GM23338 (cell line): ENCODE data around the gene PSMB5. TPM values are rescaled to one million over a fixed set of nuclear protein-coding genes. Genes with fewer than 3 reads are reported as not detected.

Source experiments
- ATAC-seq: fragments of 200-7000 bp; cut with Tn5 transposase; 3 replicates; pipeline ENCODE4 v1.9.1; 2020
- DNase-seq: peaks from one replicate; pipeline ENCODE4 v3.0.0-alpha.2; 2015; ENCODE audit warnings: low spot score
- H2AFZ ChIP-seq: fragments of 200-600 bp; sonication (generic); 2 replicates; pipeline ENCODE4 v1.8.0; 2016; ENCODE audit warnings: antibody characterized with exemption, mild to moderate bottlenecking, moderate library complexity
- H3F3A ChIP-seq: fragments of 200-600 bp; sonication (generic); replicated peaks from 2 replicates; pipeline ENCODE4 v1.8.0; 2017; ENCODE audit warnings: antibody characterized with exemption, mixed run types, low read depth
- H3K27ac ChIP-seq: fragments of 200-600 bp; sonication (generic); 2 replicates; pipeline ENCODE4 v1.6.1; 2016; ENCODE audit warnings: low read depth
- H3K27me3 ChIP-seq: fragments of 200-600 bp; sonication (generic); 2 replicates; pipeline ENCODE4 v1.8.0; 2016; ENCODE audit warnings: mild to moderate bottlenecking, mixed run types, moderate library complexity; ENCODE audit not compliant: insufficient read depth
- H3K36me3 ChIP-seq: fragments of 200-600 bp; sonication (generic); 2 replicates; pipeline ENCODE4 v1.8.0; 2016; ENCODE audit warnings: mild to moderate bottlenecking; ENCODE audit not compliant: insufficient read depth
- H3K4me1 ChIP-seq: fragments of 200-600 bp; sonication (generic); 2 replicates; pipeline ENCODE4 v1.8.0; 2016; ENCODE audit warnings: mild to moderate bottlenecking, moderate library complexity; ENCODE audit not compliant: insufficient read depth
- H3K4me2 ChIP-seq: fragments of 200-600 bp; sonication (generic); 2 replicates; pipeline ENCODE4 v1.7.1; 2017; ENCODE audit warnings: mixed run types
- H3K4me3 ChIP-seq: fragments of 200-600 bp; sonication (generic); 2 replicates; pipeline ENCODE4 v1.6.1; 2016; ENCODE audit warnings: mixed run types
- H3K79me2 ChIP-seq: fragments of 200-600 bp; sonication (generic); replicated peaks from 2 replicates; pipeline ENCODE4 v1.8.0; 2017; ENCODE audit warnings: mild to moderate bottlenecking; ENCODE audit not compliant: insufficient read depth
- H3K9me2 ChIP-seq: fragments of 200-600 bp; sonication (generic); 2 replicates; pipeline ENCODE4 v1.8.0; 2017; ENCODE audit not compliant: insufficient read depth
- H4K20me1 ChIP-seq: fragments of 200-600 bp; sonication (generic); replicated peaks from 2 replicates; pipeline ENCODE4 v1.8.0; 2017; ENCODE audit warnings: mild to moderate bottlenecking; ENCODE audit not compliant: insufficient read depth
- H3K27ac Mint-ChIP-seq: 2 replicates; pipeline ENCODE4 v1.8.0; 2020; ENCODE audit warnings: inconsistent platforms, mild to moderate bottlenecking, moderate library complexity, mixed read lengths
- H3K27me3 Mint-ChIP-seq: 3 replicates; pipeline ENCODE4 v1.8.0; 2022; ENCODE audit warnings: low read depth, mild to moderate bottlenecking, moderate library complexity, mixed read lengths, inconsistent platforms; ENCODE audit not compliant: insufficient read depth, poor library complexity
- H3K36me3 Mint-ChIP-seq: 3 replicates; pipeline ENCODE4 v1.8.0; 2021; ENCODE audit warnings: low read depth, mild to moderate bottlenecking, inconsistent platforms, moderate library complexity, mixed read lengths
- H3K4me1 Mint-ChIP-seq: 3 replicates; pipeline ENCODE4 v1.8.0; 2020; ENCODE audit warnings: mild to moderate bottlenecking, inconsistent platforms, mixed read lengths
- H3K4me3 Mint-ChIP-seq: 3 replicates; pipeline ENCODE4 v1.8.0; 2021; ENCODE audit warnings: moderate library complexity, mild to moderate bottlenecking, inconsistent platforms, mixed read lengths
- H3K9me3 Mint-ChIP-seq: 3 replicates; pipeline ENCODE4 v1.8.0; 2020; ENCODE audit warnings: moderate library complexity, mild to moderate bottlenecking, inconsistent platforms, mixed read lengths
- CREB1 ChIP-seq: fragments of 250-450 bp; sonication (Bioruptor Pico); IDR thresholded peaks from 2 replicates; pipeline ENCODE4 v1.5.0; 2020; ENCODE audit warnings: low read depth, mild to moderate bottlenecking, moderate library complexity
- CTCF ChIP-seq, 2 experiments: fragments of 200-600 bp in 1 of 2; sonication (generic) in 1 of 2; conservative IDR thresholded peaks; 2 replicates each; pipeline versions ENCODE4 v1.5.1 to v1.6.1; 2016 to 2017; ENCODE audit warnings: antibody characterized with exemption in 2 of 2, low read depth in 2 of 2, mild to moderate bottlenecking in 2 of 2, moderate library complexity in 1 of 2
- ETS1 ChIP-seq: IDR thresholded peaks from 2 replicates; pipeline ENCODE4 v1.6.1; 2016; ENCODE audit warnings: antibody characterized with exemption
- EZH2 ChIP-seq: fragments of 200-600 bp; sonication (generic); IDR thresholded peaks from one replicate; pipeline ENCODE4 v1.8.0; 2017; ENCODE audit warnings: antibody characterized with exemption, mild to moderate bottlenecking, low read depth; ENCODE audit not compliant: unreplicated experiment
- JUNB ChIP-seq: IDR thresholded peaks from one replicate; pipeline ENCODE4 v1.6.1; 2016; ENCODE audit warnings: antibody characterized with exemption; ENCODE audit not compliant: unreplicated experiment
- NANOG ChIP-seq: IDR thresholded peaks from 2 replicates; pipeline ENCODE4 v1.6.1; 2016; ENCODE audit warnings: antibody characterized with exemption, borderline replicate concordance
- POLR2AphosphoS5 ChIP-seq: IDR thresholded peaks from 2 replicates; pipeline ENCODE4 v1.6.1; 2016; ENCODE audit warnings: antibody characterized with exemption, low read depth
- STAT1 ChIP-seq: IDR thresholded peaks from one replicate; pipeline ENCODE4 v1.6.1; 2016; ENCODE audit warnings: antibody characterized with exemption; ENCODE audit not compliant: unreplicated experiment
- ZNF114 ChIP-seq: fragments of 250-450 bp; sonication (Bioruptor Pico); IDR thresholded peaks from 2 replicates; pipeline ENCODE4 v1.5.0; 2020; ENCODE audit warnings: mild to moderate bottlenecking, moderate library complexity
- ZNF331 ChIP-seq: fragments of 250-450 bp; sonication (Bioruptor Pico); IDR thresholded peaks from 2 replicates; pipeline ENCODE4 v1.5.0; 2020; ENCODE audit warnings: low read depth, mild to moderate bottlenecking, moderate library complexity
- ZNF462 ChIP-seq: fragments of 250-450 bp; sonication (Bioruptor Pico); IDR thresholded peaks from 2 replicates; pipeline ENCODE4 v1.5.0; 2020; ENCODE audit warnings: mild to moderate bottlenecking, moderate library complexity
- polyA plus RNA-seq: library from polyadenylated mRNA; unstranded; fragments of >200 nt; fragmentation: Nextera tagmentation; extraction: Ambion mirVana; gene quantifications from 2 replicates; pipeline ENCODE4 v1.2.1, GENCODE V29; 2016
- total RNA-seq: library from RNA; depleted of rRNA; stranded (reverse); fragments of >200 nt; shearing (Covaris generic); gene quantifications from 2 replicates; pipeline ENCODE4 v1.2.3, GENCODE V29; 2014

Gene PSMB5
- total and polyA plus RNA-seq, 2 experiments from 2014 or later = 265 to 341 TPM

- TF ChIP-seq JUNB = no peak
- no peak for TF ChIP-seq ZNF114
- TF ChIP-seq EZH2 = no peak
- TF ChIP-seq CREB1 (CRISPR knock-in tag) = no peak
- TF ChIP-seq ZNF331 (CRISPR knock-in tag) = no peak
- TF ChIP-seq POLR2AphosphoS5 = no peak
- TF ChIP-seq CTCF (conservative IDR thresholded peaks at IDR 0.05; ENCODE audit: low read depth in 2 of 2) = no peak
Measured at GRCh38 chr14:22981876-22982476, 52.7 kb downstream of the PSMB5 start (continued).

- peaks cover 41% of the 10 kb centered on the region for H3K4me1 ChIP-seq
- Mint-ChIP-seq H3K36me3 (peaks cover 43% of the 10 kb centered on the region), H3K27me3 (peaks cover 12% of the 10 kb centered on the region), H3K4me3 (no peak overlapping the region; the same call in 1 of the 3 replicates), H3K4me1 (peaks cover 44% of the 10 kb centered on the region), H3K9me3 (peaks cover 14% of the 10 kb centered on the region; the same call in 2 of the 3 replicates), H3K27ac (no peak overlapping the region)
- peak; percentile 44 for DNase-seq
- ATAC-seq = peak; percentile 9
- H3K79me2 ChIP-seq = peaks cover 41% of the 10 kb centered on the region
- no peaks in the 10 kb centered on the region for H3K9me2 ChIP-seq
- H3K4me2 ChIP-seq = peak overlapping the region; percentile 92
- peaks cover 19% of the 10 kb centered on the region for H3K27me3 ChIP-seq
- H3F3A ChIP-seq = peaks cover 33% of the 10 kb centered on the region
- H3K36me3 ChIP-seq = peaks cover 2% of the 10 kb centered on the region; the same call in 1 of the 2 replicates
- H3K27ac ChIP-seq = peak overlapping the region; percentile 93
- H2AFZ ChIP-seq = no peak overlapping the region
- H4K20me1 ChIP-seq = no peaks in the 10 kb centered on the region; the same call in none of the 2 replicates
- H3K4me3 ChIP-seq = peak overlapping the region; percentile 70
- TF ChIP-seq STAT1 (no peak), EZH2 (no peak), ETS1 (no peak), ZNF114 (no peak), NANOG (no peak), JUNB (no peak), POLR2AphosphoS5 (no peak; the same call in 1 of the 2 replicates), ZNF462 (CRISPR knock-in tag) (no peak)
Measured at GRCh38 chr14:22981090-22981875, 53.4 kb downstream of the PSMB5 start.
